Activated CD8-positive, alpha-beta memory T cell treated with anti-CD3 and anti-CD28 coated beads, Interleukin-2, amount 50 U/mL, for 24 hours (primary cell): ENCODE data around the gene DDC.
"Not testable (repeated sequence)": the region's sequence is repeated elsewhere in the genome, so short reads cannot be mapped to it uniquely, and the experiment has no call there.

ENCODE experiments used
- DNase-seq: peaks from one replicate; pipeline ENCODE4 v3.0.0-alpha.2; 2020; ENCODE audit errors: extremely low read depth

Gene DDC

DNA sequence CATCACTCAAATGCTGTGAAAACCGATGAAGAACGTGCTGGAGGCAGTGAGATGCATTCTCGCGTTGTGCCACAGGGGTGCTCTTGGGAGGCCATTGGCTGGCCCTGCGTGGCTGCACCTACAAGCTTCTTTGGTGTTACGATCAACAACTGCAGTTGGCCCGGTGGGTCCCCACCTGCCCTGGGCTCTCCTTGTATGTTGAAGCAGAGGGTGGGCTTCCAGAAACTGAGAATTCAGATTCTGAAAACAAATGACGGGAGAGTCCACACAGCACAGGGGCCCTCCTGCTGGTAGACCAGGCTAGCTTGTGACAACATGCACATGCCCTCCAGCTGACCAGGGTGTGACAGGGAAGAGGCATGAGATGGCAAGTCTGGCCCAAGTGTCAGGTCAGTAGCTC lies 23.7 kb upstream of the DDC start:
- DNase-seq = no peak

DNA sequence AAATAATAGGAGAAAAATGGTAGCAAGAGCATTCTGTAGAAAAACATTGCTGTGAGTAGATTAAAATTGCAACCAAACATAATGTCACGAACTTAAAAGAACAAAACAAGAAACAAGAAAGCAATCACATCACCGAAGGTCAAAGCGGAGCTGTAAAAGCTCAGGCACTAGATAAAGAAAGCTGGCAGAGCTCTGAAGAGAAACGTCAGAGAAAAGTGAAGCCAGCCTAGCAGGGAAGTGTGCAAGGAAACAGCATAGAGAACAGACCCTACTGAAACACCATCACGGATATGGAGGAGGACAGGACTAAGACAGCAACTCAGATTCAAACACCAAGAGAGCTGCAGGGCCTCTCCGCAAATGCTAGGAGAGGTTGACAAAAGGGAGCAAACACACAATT lies 22.5 kb upstream of the DDC start:
- DNase-seq = no peak

DNA sequence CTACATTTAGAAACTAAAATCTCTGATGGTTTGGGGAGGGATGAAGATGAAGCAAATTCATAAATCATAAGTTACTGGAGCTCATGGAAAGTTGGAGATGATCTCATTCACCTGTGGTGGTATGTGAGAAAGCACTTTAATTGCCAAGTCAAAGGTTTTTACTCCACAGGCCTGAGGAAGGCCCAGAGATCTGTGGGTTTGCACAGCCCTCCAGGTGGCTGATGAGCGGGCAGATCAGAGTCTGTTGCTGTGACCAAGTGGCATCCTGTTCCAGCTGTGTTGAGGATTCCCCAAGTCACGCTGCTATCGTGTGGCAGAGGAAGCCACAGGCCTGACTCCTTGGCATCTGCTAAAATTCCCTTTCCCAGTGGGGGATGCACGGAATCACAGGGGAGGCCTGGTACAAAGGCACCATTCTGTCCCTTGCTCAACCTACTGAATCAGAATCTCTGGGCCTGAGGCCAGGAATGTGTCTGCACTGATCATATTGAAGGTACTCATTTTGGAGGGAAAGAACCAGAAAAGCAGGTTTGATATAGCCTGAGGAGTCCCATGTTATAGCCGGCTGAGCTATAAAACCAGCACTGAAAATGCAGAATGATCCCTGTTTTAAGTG lies 19.7 kb upstream of the DDC start:
- no peak for DNase-seq

DNA sequence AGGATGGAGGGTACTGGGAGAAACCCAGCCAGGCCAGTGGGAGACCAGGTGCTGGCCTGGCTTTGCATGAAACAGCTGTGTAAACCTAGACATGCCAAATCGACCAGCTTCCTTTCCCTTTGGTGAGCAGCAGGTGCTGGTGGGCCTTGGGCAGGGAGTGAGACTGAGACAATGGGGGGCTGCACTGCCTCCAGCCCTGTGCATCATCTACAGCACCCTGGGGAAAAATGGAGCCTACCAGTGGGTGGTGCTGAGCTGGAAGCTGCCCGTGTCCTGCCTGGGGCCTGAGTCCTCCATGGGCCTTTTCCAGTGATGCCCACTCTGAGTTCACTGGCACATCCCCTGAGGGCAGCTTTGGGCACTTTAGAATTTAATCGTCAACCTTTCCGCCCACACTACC lies 19.2 kb upstream of the DDC start:
- DNase-seq = no peak

DNA sequence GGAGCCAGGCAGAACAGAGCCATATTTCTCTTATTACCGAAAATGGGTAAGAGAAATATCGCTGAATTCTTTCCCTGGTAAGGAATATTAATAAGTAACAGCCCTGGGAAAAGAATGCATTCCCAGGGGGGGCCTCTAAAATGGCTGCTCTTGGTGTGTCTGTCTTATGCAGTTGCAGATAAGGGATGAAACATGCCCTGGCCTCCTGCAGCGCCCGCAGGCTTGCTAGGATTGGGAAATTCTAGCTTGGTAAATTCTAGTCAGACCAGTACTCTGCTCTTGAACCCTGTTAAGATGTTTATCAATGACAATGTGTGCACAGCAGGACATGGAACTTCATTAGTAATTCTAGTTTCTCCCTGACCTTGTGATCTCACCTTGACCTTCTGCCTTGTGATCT lies 18.1 kb upstream of the DDC start:
- DNase-seq = not testable (repeated sequence)

DNA sequence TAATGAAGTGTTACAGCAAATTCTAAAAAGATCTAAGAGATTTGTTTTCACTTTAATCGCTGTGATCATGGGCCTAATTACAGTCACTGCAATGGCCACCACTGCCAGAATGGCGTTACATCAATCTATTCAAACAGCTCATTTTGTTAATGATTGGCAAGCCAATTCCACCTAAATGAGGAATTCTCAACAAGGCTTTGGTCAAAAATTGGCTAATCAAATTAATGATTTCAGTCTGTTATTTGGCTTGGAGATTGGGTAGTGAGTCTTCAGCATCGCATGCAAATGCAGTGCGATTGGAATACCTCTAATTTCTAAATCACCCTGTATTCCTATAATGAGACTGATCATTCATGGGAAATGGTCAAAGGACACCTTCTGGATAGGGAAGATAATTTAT lies 17.1 kb upstream of the DDC start:
- DNase-seq = not testable (repeated sequence)

DNA sequence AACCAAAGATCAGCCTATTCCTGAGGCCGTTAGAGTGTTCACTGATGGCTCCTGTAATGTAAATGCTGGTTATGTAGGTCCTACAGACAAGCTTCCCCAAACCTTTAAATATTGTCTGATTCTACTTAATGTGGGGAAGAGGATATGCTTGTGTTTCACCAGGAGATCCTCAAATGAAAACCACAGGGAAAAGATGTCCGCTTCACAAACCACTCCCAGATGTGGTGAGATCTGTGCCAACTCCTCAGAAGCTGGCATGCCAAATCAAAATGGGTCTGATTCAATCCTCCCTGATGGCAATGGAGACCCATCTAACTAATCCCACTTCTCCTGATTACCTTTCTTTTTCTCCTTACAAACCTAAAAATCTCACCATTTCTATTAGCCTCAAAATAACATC lies 15.5 kb upstream of the DDC start:
- not testable (repeated sequence) for DNase-seq

DNA sequence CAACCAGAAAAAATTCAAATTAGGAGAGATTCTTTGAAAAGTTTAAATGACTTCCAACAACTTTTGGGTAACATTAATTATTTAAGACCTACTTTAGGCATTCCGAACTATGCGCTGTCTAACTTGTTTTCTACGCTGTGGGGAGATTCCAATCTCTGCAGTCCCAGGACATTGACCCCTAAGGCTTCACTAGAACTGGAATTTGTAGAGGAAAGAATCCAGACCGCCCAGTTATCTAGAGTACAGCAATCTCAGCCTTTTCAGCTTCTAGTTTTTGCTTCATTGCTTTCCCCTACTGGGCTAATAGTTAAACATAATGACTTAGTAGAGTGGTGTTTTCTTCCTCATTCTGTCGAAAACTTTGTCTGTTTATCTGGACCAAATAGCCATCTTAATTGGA lies 14.9 kb upstream of the DDC start:
- no peak for DNase-seq

DNA sequence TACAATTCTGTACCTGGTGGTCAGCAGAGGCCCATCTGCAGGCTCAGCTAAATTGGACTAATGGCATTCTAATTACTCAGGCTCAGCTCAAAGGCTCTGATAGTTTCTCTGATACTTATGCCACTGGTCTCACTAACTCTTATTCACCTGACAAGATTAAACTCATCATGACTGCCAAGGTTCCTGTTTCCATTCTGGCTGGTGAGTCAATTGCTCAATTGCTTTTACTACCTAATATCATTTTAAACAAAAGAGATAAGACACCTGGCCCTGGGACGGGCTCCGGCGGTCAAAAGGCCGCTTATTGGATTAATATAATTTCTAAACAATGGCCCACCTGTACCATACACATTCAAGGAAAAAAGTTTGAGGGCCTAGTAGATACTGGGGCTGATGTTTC lies 12.9 kb upstream of the DDC start:
- DNase-seq = not testable (repeated sequence)

DNA sequence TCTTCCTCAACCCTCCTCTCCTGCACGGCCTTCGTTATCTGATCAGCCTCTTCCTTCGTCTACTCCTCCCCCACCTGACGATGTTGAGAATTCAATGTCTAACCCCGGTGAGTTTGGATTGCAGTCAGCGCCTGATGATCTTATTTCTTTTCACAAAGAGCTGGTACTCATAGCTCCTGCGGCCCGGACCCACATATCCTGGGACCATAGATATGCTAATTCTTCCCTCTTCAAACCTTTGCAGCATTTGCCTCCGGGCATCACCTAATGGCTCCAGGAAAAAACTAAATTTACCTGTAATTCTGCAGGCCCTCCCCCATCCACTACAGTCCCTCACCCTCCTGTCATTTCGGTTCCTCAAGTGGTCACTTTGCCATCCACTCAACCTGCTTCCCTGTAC lies 12.4 kb upstream of the DDC start:
- DNase-seq = no peak

DNA sequence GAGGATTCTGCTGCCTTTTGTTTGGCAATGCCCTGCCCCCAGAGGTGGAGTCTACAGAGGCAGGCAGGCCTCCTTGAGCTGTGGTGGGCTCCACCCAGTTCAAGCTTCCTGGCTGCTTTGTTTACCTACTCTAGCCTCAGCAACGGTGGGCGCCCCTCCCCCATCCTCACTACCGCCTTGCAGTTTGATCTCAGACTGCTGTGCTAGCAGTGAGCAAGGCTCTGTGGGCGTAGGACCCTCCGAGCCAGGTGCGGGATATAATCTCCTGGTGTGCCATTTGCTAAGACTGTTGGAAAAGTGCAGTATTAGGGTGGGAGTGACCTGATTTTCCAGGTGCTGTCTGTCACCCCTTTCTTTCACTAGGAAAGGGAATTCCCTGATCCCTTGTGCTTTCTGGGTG lies 11.2 kb upstream of the DDC start:
- not testable (repeated sequence) for DNase-seq

DNA sequence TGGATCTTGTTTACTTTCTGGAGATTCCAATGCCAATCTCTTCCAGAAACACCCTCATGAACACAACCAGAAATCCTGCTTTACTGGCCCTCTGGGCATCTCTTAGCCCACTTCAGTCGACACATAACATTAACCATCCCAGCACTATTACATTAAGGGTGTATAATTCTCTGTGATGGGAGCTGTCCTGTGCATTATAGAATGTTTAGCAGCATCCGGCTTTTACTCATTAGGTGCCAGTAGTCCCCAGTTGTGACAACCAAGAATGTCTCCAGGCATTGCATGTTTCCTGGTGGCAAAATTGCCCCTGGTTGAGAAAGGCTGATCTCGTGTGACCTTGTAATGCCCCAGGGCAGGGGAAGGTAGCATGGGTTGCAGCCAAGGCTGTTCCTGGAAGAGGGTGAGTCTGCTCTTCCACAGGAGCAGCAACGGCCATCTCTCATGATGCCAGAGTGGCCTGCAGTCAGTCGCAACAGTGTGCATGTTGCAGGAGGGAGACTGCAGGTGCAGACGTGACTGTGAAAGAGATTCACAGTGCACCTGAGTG lies 2.6 kb upstream of the DDC start:
- DNase-seq = no peak

DNA sequence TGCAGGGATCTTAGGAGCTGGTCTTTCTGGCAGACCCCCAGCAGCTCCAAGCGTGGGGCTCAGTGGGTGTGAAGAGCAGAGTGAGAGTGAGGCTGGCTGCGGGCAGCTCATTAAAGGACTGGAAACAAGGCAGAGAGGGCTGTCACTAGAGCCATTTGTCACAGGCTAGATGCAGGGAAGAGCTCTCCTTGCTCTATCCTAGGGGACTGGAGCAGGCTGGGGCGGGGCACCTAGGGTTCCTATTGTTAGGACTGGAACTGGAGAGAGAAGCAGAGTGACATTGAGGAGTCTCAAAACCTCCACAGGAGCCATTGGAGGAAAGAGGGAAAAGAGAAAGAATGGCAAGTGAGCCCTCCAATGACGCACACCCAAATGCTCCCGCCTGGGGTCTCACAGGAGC lies 772 bp upstream of the DDC start:
- DNase-seq = no peak

DNA sequence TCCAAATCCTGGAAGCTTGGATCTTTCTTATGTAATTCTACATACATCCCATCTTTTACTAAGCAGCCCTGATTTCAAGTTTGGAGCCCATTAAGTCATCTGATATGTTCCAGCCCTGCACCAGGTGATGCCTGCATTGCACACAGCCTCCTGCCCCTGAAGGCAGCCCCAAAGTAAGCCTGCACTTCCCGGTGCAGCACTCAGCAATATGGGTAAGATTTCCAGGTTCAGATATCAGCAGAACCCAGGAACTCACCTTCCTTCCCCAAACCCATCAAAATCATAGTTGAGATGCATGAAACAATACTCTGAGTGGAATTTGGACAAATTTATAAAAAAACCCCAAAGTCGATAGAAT lies 333 bp upstream of the DDC start:
- no peak for DNase-seq

DNA sequence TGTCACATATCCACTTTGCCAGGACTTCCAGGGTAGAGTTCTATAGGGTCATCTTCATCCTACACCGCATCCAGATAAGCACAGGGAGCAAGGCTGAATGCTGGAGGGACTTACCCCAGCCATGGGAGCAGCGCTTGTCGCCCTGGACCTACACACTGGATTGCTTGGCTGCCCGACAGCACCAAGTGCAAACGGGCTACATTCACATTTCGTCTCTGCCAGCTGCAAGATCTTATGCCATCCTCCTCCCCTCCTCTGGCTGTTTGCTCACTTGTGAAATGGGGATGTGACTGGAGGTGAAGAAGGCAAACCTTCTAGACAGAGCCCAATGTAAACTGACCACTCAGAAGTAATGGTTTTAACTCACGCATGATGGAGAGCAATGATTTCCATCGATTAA lies 1.0 kb downstream of the DDC start:
- no peak for DNase-seq

DNA sequence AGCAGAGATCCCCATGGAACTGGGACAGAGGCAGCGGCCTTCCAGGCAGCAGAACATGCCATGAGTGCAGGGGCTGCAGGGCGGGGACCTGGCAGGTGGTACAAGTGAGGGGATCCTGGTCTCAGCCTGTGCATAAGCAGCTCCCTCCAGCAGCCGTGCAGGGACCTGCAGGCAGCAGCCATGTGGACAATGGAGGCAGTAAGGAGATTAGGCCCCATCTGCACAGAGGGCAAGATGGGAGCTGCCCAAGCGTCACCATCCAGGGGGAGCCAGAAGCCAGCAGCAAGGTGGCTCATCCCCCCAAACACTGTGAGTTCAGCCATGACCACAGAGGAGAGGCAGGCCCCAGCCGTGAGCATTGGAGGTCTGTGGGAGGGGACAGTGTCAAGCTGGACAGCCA lies 3.1 kb downstream of the DDC start:
- DNase-seq = no peak

DNA sequence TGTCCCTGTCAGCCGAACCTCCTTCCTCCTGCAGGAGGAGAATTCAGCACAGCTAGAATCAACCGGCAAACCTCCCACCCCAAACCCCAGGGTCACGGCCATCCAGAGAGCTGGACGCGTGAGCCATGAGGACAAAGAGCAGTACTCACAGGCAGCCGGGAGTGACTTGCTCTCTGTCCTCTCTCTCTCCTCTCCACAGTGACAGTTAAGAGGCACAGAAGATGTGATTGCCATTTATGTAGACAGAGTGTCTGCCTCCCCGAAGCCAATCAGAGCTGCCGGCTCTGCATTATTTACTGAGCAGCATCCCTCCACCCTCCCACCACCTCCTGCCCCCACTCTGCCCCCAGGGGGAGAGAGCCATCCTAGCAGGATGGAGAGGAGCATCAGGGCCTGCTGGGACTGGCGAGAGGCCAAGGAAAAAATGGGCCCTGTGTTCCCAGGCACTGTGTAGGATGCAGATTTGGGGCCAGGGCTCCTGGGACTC lies 4.3 kb downstream of the DDC start:
- no peak for DNase-seq

DNA sequence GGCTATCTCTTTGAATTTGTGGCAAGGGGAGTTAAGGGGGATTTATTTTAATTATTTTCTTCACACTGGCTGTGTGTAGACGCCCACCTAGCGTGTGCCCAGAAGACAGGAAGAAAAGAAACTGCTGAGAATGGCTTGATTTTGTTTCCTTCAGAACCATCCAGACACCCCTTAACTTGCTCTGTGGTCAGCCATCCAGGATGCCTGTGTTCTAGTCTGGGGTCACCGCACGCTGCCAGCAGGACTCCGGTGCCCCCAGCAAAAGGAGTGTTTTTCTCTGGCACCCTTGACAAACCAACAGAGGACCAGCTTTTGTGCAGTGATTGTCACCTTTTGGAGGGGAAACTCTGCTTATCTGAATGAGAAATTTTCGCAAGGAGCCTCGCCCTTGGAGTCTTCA lies 5.3 kb downstream of the DDC start:
- DNase-seq = no peak

DNA sequence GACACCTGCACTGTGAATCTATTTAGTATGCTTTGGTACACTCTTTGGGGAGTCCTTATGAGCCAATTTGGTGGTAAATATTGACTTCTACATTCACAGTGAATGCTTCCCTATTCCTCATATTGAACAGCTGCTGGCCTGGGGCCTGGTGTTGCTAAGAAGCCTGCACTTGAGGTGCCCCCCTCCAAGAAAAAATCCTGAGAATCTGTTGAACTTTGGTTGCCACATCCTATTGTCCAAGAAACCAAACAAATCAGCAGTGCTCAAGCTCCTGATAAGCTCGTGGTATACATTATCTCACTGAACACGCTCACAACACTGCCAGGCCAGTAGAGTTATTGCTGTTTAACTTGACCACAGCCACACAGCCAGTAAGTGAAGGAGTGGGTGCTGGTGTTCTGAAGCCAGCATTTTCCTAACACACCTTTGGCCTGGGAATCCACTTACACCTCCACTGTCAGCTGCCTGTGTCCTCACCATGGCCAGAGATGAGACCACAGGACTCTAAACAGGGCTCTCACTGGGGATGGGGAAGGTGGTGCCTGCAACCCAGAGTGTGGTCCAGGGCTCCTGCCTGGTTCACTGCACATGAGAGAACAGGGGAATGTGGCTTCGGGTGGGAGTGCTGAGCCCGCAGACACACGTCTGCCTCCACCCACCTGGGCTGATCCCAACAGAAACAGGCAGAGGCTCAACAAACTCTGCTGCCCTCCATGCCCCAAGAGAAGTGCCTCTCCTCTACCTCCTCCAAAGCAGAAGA lies 6.7 kb downstream of the DDC start:
- no peak for DNase-seq

DNA sequence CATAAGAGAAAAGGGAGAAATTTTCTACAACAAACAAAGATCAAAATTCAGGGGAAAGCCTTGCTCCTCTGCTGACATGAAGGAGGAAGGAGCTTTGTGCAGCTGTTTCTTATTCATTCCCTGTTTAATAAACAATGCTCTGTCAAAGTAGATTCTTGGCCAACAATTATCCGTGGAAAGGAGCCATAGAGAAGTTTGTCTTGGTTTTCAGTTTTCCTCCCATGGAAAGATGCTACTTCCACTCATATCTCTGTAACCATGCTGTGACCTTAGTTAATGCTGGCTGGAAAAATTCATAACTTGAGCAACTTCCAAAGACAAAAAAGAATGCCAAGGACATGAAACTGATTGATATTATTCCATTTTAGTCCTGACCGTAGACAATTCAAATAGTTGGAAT lies 8.1 kb downstream of the DDC start:
- DNase-seq = no peak

DNA sequence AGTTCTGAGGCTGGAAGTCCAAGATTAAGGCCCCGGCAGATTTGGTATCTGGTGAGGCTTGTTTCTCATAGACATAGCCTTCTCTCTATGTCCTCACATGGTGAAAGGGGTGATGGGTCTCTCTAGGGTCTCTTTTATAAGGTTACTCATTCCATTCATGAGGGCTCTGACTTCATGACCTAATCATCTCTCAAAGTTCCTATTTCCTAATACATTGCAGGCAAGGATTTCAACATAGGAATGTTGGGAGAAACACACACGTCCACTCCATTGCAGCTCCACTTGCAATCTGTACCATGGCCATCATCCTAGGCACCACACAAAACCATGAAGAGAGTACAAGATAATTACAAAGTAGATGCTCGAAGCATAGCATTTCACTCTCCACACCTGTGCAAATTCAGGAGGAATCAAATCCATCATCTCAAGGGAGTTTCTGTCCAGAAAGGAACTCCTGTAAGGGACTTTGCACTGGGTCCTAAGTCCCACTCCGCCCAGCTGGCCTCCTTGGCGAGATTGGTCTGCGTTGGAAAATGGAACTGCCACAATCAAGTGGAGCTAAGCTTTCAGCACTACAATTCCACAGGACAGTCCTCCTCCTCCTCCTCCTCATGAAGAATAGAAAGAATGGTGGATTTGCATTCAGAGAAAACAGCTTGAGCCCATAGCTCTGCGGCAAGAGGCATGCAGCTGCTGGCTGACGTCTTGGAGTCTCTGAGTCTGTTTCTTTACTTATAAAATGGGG lies 8.8 kb downstream of the DDC start:
- no peak for DNase-seq

DNA sequence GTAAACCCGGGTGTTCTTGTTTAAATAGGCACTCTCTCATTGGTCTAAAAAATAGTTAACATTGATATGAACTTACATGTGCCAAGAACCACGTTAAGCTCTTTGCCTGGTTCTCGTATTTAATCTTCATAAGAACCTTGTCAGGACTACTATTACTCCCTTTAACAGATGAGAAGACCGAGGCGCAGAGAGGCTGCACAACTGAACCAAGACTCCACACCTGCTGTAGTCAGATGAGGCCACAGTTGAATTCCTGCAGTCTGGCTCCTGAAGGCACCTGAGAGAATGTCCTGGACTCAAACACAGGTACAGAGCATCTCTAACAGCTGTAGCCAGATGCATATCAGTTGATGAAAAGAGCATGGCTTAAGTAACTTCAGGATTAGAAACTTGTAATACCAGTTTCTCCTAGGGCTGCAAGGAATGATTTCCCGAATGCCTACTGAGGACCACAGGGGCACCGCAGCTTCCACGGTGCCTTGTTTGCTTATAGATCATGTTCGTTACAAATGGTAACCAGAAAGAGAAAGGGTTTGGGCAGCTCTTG lies 9.5 kb downstream of the DDC start:
- no peak for DNase-seq
